Measurements from ENCODE around the gene MAST4.

Gene MAST4

GRCh38 chr5:66896171-66896570 lies 300.0 kb downstream of the MAST4 start:
- DNase-seq (ENCODE audit: low read depth in 1 of 2, low spot score in 1 of 2) = no peak

DNA sequence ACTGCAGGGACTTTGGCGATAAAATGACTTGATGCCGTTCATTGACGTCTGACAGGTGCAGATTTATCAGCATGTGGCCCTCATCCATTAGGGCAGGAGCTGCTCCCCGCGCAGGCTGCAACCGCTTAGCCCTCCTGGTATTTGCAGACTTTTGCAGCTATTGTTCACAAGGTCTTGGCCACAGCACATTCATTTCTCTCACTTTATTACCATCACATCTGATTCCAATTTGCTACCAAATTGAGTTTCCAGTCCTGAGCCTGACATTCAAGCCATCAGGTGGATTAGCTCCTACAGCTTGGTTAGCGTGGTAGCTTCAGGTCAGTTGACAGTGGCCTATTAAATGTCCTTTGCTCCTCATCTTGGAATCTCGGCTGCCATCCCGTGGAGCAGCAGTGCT lies 301.2 kb downstream of the MAST4 start:
- no peak for DNase-seq (ENCODE audit: low read depth in 1 of 2, low spot score in 1 of 2)

- no peak for DNase-seq (ENCODE audit: low read depth in 1 of 2, low spot score in 1 of 2)
These were observed 302.2 kb downstream of the MAST4 start for GRCh38 chr5:66898241-66898995.

DNA sequence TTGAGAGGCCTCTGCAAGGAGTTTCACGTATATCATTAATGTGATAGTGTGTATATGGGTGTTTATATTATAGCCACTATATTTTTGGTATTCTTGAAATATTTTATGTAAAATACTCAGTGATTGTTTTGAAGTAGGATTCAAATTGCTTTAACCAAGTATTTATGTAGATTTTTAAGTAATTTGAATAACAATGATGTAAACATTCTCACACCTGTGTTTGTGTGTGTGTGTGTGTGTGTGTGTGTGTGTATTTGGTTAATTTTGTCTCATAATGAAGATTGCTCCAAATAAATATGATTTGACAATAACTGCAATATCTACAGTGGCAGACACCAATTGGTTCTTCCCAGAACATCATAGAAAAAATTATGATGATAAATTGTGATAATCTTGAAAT lies 307.0 kb downstream of the MAST4 start:
- no peak for DNase-seq (ENCODE audit: low read depth in 1 of 2, low spot score in 1 of 2)

DNA sequence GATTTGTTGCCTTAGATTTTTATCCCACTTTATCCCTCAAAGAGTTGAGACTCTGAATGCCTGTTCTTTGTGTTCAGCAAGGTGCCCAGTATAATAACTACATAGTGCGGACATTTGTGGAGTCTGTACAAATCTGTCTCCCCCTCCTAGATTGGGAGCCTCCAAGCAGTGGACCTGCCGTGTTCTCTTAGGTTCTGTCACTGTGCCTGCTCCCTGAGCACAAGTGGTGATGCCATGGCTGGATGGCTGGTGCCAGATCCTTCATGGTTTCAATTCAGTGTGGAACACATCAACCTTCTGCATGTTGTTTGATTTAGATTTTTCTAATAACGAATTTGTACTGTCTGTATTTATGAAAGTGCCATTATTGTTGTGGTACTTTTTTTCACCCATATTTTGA lies 307.5 kb downstream of the MAST4 start:
- DNase-seq (ENCODE audit: low read depth in 1 of 2, low spot score in 1 of 2) = no peak

- no peak for DNase-seq (ENCODE audit: low read depth in 1 of 2, low spot score in 1 of 2)
These were observed 308.0 kb downstream of the MAST4 start for GRCh38 chr5:66904189-66904588.

DNA sequence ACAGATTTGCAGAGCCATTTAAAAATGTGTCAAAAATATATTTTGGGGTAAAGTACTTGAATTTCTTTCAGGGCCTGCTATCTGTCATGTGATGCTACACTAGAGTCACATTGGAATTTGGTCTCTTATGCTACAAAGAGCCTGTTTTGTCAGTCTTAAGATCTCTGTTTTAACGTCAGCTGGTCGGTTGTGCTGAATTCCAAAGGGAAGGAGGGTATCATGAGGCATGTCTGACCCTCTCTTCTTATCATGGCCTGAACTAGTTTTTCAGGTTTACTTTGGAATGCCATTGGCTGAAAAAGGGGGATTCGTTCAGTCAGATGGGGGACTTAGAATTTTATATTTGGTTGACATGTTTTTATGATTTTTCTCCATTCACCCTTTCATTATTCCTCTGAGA lies 309.8 kb downstream of the MAST4 start:
- DNase-seq (ENCODE audit: low read depth in 1 of 2, low spot score in 1 of 2) = no peak

- no peak for DNase-seq (ENCODE audit: low read depth in 1 of 2, low spot score in 1 of 2)
These were observed 312.0 kb downstream of the MAST4 start for GRCh38 chr5:66908230-66908629.

- no peak for DNase-seq (ENCODE audit: low read depth in 1 of 2, low spot score in 1 of 2)
These were observed 313.2 kb downstream of the MAST4 start for GRCh38 chr5:66909364-66909763.

DNA sequence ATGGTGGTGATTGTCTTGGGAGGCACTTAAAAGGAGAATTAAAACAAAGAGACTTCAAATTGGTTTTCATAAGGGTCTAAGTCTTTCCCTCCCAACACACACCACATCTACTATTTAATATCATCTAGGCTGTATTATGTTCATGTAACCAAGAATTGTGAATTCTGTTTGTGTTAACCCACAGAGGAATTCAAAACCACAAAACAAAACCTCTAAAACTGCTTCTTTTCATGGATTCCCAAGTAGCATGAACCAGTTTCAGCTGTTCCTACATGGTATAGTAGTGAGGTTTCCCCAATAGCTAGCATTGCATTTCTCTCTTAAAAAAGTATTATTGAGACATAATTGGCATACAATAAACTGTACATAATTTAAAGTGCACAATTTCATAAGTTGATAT lies 316.6 kb downstream of the MAST4 start:
- no peak for DNase-seq (ENCODE audit: low read depth in 1 of 2, low spot score in 1 of 2)

- DNase-seq (ENCODE audit: low read depth in 1 of 2, low spot score in 1 of 2) = no peak
These were observed 319.3 kb downstream of the MAST4 start for GRCh38 chr5:66915531-66915930.

GRCh38 chr5:66922881-66923280 lies 326.7 kb downstream of the MAST4 start:
- DNase-seq (ENCODE audit: low read depth in 1 of 2, low spot score in 1 of 2) = no peak

- no peak for DNase-seq (ENCODE audit: low read depth in 1 of 2, low spot score in 1 of 2)
These were observed 327.3 kb downstream of the MAST4 start for GRCh38 chr5:66923457-66923856.

GRCh38 chr5:66923922-66924321 lies 327.7 kb downstream of the MAST4 start:
- no peak for DNase-seq (ENCODE audit: low read depth in 1 of 2, low spot score in 1 of 2)

- DNase-seq (ENCODE audit: low read depth in 1 of 2, low spot score in 1 of 2) = no peak
These were observed 330.9 kb downstream of the MAST4 start for GRCh38 chr5:66927140-66927539.

DNA sequence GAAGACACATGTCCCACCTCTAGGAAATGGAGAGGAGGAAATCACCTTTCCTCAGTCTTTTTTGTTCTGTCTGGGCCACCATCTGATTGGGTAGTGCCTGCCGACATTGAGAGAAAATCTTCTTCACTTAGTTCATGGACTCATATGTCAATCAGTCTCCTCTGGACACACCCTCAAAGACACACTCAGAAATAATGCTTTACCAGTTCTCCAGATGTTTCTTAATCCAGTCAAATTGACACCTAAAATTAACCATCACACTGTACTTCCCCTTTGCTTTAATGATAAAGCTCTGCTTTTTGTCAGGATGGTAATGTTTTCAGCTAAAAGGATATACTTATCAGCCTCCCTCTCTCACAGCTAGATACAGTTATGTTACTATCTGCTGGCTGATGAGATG lies 333.1 kb downstream of the MAST4 start:
- no peak for DNase-seq (ENCODE audit: low read depth in 1 of 2, low spot score in 1 of 2)

- no peak for DNase-seq (ENCODE audit: low read depth in 1 of 2, low spot score in 1 of 2)
These were observed 333.8 kb downstream of the MAST4 start for GRCh38 chr5:66929995-66930394.

GRCh38 chr5:66931651-66932050 lies 335.5 kb downstream of the MAST4 start:
- DNase-seq (ENCODE audit: low read depth in 1 of 2, low spot score in 1 of 2) = no peak

GRCh38 chr5:66932457-66932856 lies 336.3 kb downstream of the MAST4 start:
- DNase-seq (ENCODE audit: low read depth in 1 of 2, low spot score in 1 of 2) = no peak

- no peak for DNase-seq (ENCODE audit: low read depth in 1 of 2, low spot score in 1 of 2)
These were observed 336.9 kb downstream of the MAST4 start for GRCh38 chr5:66933066-66933465.

DNA sequence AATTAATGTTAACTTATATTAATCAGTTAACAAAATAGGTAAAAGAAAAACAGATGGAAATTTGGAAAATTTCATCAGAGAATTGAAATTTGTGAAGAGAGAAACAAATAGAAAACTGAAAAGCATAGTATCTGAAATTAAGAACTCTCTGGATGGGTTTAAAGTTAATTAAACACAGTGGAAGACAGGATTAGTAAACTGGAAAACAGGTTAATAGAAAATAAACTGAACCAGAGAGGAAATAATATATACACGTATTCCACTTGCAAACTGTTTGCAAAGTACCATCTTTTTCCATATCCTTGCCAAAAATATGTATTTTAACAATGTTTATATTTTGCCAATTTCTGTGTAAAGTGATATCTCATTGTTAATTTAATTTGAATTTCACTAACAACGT lies 342.9 kb downstream of the MAST4 start:
- DNase-seq (ENCODE audit: low read depth in 1 of 2, low spot score in 1 of 2) = no peak

DNA sequence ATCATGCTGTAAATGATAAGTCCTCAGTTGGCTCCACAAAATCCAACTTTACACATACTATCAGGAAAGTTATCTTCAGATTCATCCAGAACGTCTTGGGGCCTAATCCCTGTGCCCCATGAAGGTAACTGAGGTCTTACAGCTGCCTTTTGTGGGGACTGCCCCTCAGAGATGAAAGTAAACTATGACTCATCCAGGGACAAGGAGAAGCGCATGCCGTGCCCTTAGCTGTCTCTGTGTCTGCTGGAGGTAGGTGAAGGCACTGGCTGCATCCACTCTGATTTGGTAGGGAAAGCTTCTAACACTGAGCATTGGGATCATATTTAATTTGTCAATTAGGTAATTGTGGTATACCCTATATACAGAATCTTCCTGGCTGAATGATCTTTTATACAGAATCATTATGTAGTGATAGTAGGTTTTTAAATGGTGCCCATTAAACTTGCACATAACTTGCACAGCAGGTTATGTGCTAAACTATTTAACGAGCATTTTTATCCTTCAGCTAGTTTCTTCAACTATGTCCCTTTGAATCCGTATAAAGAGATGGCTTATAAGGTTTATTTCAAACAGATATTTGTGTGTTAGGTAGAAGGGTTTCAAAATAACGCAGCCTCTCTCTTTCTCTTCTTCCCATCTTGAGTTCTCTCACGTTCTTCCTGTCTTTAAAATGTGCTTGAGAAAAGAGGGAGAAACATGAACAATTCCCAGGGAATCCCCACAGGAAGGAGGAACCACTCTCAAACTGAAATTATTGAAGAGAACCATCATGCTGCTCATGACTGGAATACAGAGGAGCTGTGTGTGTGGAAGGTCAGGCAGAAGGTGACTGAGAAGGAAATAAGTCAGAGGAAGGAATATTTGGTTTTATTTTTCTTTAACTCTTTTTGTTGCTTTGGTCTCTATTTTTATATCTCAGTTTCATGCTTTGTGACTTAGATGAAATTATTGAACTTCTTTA lies 349.5 kb downstream of the MAST4 start:
- DNase-seq (ENCODE audit: low read depth in 1 of 2, low spot score in 1 of 2) = no peak

Measured in stimulated activated CD4-positive, alpha-beta T cell treated with anti-CD3 and anti-CD28 coated beads, Interleukin-15, amount 100 ng/mL, for 1 hour (primary cell).